Choroid plexus epithelial cell (primary cell): ENCODE results near the gene HNRNPK.
A peak's percentile ranks its signal among the peaks of the same experiment; 100 is the strongest.

ENCODE experiments used
- DNase-seq: peaks from one replicate; pipeline ENCODE4 v3.0.0-alpha.2; 2010; ENCODE audit warnings: low read depth
- H3K4me3 ChIP-seq: 2 replicates; pipeline ENCODE4 v1.5.1; 2011; ENCODE audit warnings: low read depth, mild to moderate bottlenecking, control low read depth, low read length, moderate library complexity
- TF ChIP-seq, protein P1 (sequence below): conservative IDR thresholded peaks from 2 replicates; pipeline ENCODE4 v1.5.1; 2011; ENCODE audit warnings: low read depth, mild to moderate bottlenecking, control low read depth, inconsistent platforms, low read length, moderate library complexity

Gene HNRNPK

DNA sequence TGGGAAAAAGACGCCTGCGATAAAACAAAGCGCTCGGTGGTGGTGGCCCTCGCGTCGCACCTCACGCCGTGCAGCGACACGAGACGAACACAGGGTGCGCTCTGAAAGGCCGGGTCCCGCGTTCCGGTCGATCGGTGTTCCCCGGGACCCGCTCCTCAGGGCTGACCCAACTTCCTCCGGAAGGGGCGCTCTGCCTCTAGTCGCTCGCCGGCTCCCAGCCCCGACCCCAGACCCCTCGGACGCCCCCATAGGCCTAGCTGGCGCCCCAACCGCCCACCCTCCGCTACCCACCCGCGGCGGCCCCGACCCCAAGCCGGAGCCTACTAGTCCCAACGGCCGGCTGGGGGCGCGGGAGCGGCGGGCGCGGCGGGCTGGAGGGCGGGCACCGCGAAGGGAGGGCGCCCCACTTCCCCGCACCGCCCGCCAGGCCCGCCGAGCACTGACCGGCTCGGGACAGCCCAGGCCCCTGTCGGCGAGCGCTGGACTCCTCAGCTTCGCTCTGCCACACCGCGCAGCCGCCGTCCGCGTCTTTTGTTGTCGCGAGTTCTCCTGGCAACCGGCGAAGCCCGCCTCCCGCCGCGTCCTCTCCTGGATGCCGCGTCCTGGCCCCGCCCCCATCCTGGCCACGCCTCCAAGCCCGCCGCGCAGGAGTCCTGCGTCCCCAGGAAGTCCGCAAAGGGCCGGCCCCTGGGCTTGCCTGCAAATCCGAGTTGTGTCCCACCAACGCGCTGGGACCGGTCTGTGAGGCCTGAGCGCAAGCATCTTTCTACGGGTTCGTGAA lies 58.9 kb downstream of the HNRNPK start, which contains the start of gene KIF27:
KIF27 (minus strand) TSS at position 506 of the 781 bp plus-strand sequence. CDS start 5,841 bp downstream, outside the sequence.
- TF ChIP-seq, protein P1, sequence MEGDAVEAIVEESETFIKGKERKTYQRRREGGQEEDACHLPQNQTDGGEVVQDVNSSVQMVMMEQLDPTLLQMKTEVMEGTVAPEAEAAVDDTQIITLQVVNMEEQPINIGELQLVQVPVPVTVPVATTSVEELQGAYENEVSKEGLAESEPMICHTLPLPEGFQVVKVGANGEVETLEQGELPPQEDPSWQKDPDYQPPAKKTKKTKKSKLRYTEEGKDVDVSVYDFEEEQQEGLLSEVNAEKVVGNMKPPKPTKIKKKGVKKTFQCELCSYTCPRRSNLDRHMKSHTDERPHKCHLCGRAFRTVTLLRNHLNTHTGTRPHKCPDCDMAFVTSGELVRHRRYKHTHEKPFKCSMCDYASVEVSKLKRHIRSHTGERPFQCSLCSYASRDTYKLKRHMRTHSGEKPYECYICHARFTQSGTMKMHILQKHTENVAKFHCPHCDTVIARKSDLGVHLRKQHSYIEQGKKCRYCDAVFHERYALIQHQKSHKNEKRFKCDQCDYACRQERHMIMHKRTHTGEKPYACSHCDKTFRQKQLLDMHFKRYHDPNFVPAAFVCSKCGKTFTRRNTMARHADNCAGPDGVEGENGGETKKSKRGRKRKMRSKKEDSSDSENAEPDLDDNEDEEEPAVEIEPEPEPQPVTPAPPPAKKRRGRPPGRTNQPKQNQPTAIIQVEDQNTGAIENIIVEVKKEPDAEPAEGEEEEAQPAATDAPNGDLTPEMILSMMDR: peak; percentile 34

DNA sequence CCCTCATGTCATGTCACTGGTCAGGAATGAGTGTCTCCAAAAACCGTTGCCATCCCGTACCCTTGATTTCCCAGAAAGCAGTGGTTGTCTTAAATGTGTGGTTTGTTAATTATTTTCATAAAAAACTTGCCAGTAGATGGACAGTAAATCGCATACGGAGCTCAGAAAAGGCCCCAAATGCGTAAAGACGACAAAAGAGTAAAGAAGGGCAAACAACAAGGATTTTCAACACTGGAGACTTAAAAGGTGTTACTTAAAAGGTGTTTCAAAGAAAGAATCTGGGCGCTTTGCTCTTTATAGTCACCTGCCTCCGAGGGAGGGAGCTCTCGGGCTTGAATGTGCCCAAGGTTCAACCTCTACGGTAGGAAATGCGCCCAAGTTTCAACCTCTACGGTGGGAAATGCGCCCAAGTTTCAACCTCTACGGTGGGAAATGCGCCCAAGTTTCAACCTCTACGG lies 59.5 kb downstream of the HNRNPK start:
- peak overlapping the region; percentile 73 for H3K4me3 ChIP-seq
- TF ChIP-seq, protein P1: peak; percentile 65
- peak; percentile 69 for DNase-seq

More for the DNA sequence above, 58.9 kb downstream of the HNRNPK start, which contains the start of gene KIF27:
- DNase-seq: peak; percentile 98
- H3K4me3 ChIP-seq: peak within 1 kb of the TSS; percentile 73

DNA sequence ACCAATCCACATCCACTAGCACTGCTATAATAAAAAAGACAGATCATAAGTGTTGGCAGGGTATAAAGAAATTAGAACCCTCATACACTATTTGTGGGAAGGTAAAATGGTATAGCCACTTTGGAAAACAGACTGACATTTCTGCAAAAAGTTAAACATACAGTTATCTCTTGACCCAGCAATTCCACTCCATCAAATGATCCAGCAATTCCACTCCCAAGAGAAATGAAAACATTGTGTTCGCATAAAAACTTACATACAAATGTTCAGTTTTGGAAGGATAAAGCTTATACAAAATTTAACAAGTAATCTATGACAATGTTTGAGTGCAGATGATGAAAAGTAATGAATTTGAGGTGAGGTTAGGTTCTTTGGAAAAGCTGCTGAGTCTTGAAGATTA lies 60.9 kb downstream of the HNRNPK start:
- TF ChIP-seq, protein P1: no peak
- no peak for DNase-seq

More for the DNA sequence above, 60.9 kb downstream of the HNRNPK start:
- H3K4me3 ChIP-seq: no peak overlapping the region
